Right lobe of liver (tissue), 6 donors: Measurements from ENCODE around the gene DSCAML1. TPM values are rescaled to one million over a fixed set of nuclear protein-coding genes. Genes with fewer than 3 reads are reported as not detected.

Source experiments
- ATAC-seq, 4 donors: fragments of 200-7000 bp; cut with Tn5 transposase; one replicate each; pipeline ENCODE4 v1.9.1; 2020; ENCODE audit warnings: mild to moderate bottlenecking in 4 of 4, moderate library complexity in 4 of 4
- DNase-seq, 3 donors: peaks; one replicate each; pipeline ENCODE4 v3.0.0-alpha.2; 2020
- H3K27ac ChIP-seq, 3 donors: fragments of 200-600 bp; one replicate each; pipeline ENCODE4 v1.8.0; 2022
- H3K27me3 ChIP-seq, 2 donors: fragments of 200-600 bp; one replicate each; pipeline ENCODE4 v1.8.0; 2022
- H3K36me3 ChIP-seq, 4 donors: fragments of 200-600 bp; sonication (generic) in 1 of 4; one replicate each; pipeline versions ENCODE4 v1.5.1 to v1.8.0; 2017 to 2022; ENCODE audit warnings: control low read depth in 1 of 4
- H3K4me1 ChIP-seq, 4 donors: fragments of 200-600 bp; sonication (generic) in 1 of 4; one replicate each; pipeline versions ENCODE4 v1.5.1 to v1.8.0; 2017 to 2022; ENCODE audit warnings: control low read depth in 1 of 4
- H3K4me3 ChIP-seq, 3 donors: fragments of 200-600 bp; one replicate each; pipeline ENCODE4 v1.8.0; 2022
- H3K9me3 ChIP-seq, 4 donors: fragments of 200-600 bp; sonication (generic) in 1 of 4; one replicate each; pipeline versions ENCODE4 v1.5.1 to v1.8.0; 2017 to 2022; ENCODE audit warnings: control low read depth in 1 of 4
- CTCF ChIP-seq, 4 donors: fragments of 200-600 bp in 3 of 4; fragments of 450-650 bp in 1 of 4; IDR thresholded peaks; one replicate each; pipeline versions ENCODE4 v1.5.1 to v1.8.0; 2016 to 2022; ENCODE audit warnings: antibody characterized with exemption in 4 of 4, mild to moderate bottlenecking in 2 of 4
- POLR2A ChIP-seq: fragments of 450-650 bp; IDR thresholded peaks from one replicate; pipeline ENCODE4 v1.6.1; 2017; ENCODE audit warnings: antibody characterized with exemption, mild to moderate bottlenecking
- WGBS: methylation state at CpG from one replicate; pipeline ENCODE4 v1.1.6; 2018; ENCODE audit warnings: low coverage, low lambda C conversion rate; ENCODE audit not compliant: insufficient coverage; ENCODE audit errors: missing lambda C conversion rate; 5-methylcytosine and 5-hydroxymethylcytosine counted together
- intact Hi-C, 2 donors: fragments of 100-400 bp; cut with DNase I; formaldehyde crosslinking; loops; one replicate each; pipeline versions ENCODE4 v1.11.2 to v1.14.1; 2022
- total RNA-seq, 6 experiments: library from RNA; depleted of rRNA in 2 of 6; stranded (reverse); fragments of >200 nt in 2 of 6; fragmentation: NEBNext Ultra II Directional in 3 of 6; extraction: Animal tissue kit (Norgen Biotek cat#: 25700) in 3 of 6; gene quantifications; one replicate each; pipeline versions ENCODE4 v1.1.0 to v1.2.4, GENCODE V29; 2016 to 2023
- donor health status: DM: no; HTN: yes; CAD: no.
- donor health status: DM: no; HTN: no; CAD: no.
- donor health status: DM: no; HTN: no; CAD: no.
- donor health status: DM: no; HTN: yes; CAD: no.
- donor health status: DM: no; HTN: yes; CAD: no.

Gene DSCAML1
- total RNA-seq, 6 experiments from 2014 or later = 0.06 to 0.92 (median 0.22) TPM; not detected in 1

GRCh38 chr11:117430293-117430955 lies 366.6 kb downstream of the DSCAML1 start:
- intact Hi-C loops = loop anchor here in 1 of 2 donors (10.0 kb wide), 1 partner anchor 374 kb away; no protein-coding TSS in a partner anchor
- H3K27ac ChIP-seq = no peak overlapping the region
- no peaks in the 10 kb centered on the region for H3K36me3 ChIP-seq
- no peaks in the 10 kb centered on the region for H3K4me1 ChIP-seq
- no peak for TF ChIP-seq CTCF (IDR thresholded peaks at IDR 0.05)
- no peak overlapping the region for H3K4me3 ChIP-seq
- ATAC-seq (no peak), DNase-seq (no peak)
- WGBS = 77% methylated on average over 2 of the region's 15 CpGs
- H3K9me3 ChIP-seq = no peaks in the 10 kb centered on the region
- H3K27me3 ChIP-seq = no peaks in the 10 kb centered on the region

GRCh38 chr11:117428856-117429229 lies 368.2 kb downstream of the DSCAML1 start:
- DNase-seq = no peak
- Histone ChIP-seq H3K4me1 (no peaks in the 10 kb centered on the region), H3K27me3 (no peaks in the 10 kb centered on the region), H3K4me3 (no peak overlapping the region), H3K9me3 (no peaks in the 10 kb centered on the region), H3K27ac (no peak overlapping the region), H3K36me3 (no peaks in the 10 kb centered on the region)
- 71% methylated on average over 7 of the region's 7 CpGs for WGBS
- intact Hi-C loops = loop anchor here in 1 of 2 donors (10.0 kb wide), 1 partner anchor 366 kb away; the partner anchor contains the start of gene DSCAML1
- TF ChIP-seq POLR2A (no peak), CTCF (IDR thresholded peaks at IDR 0.05) (no peak)
- ATAC-seq = no peak

- Histone ChIP-seq H3K4me1 (no peaks in the 10 kb centered on the region), H3K27me3 (no peaks in the 10 kb centered on the region), H3K27ac (no peak overlapping the region), H3K4me3 (no peak overlapping the region), H3K36me3 (no peaks in the 10 kb centered on the region), H3K9me3 (no peaks in the 10 kb centered on the region)
- WGBS = 79% methylated on average over 9 of the region's 32 CpGs
- ATAC-seq (no peak), DNase-seq (no peak)
- TF ChIP-seq POLR2A (no peak), CTCF (IDR thresholded peaks at IDR 0.05) (no peak)
- intact Hi-C loops = loop anchor here in 1 of 2 donors (10.0 kb wide), 1 partner anchor 366 kb away; the partner anchor contains the start of gene DSCAML1
Observed at GRCh38 chr11:117428186-117428855, 368.7 kb downstream of the DSCAML1 start.

- 77% methylated on average over 7 of the region's 11 CpGs for WGBS
- Histone ChIP-seq H3K36me3 (no peaks in the 10 kb centered on the region), H3K4me3 (no peak overlapping the region), H3K9me3 (no peaks in the 10 kb centered on the region), H3K27me3 (no peaks in the 10 kb centered on the region), H3K4me1 (no peaks in the 10 kb centered on the region), H3K27ac (no peak overlapping the region)
- DNase-seq = no peak
- no peak for ATAC-seq
- TF ChIP-seq CTCF (IDR thresholded peaks at IDR 0.05) (no peak), POLR2A (no peak)
- intact Hi-C loops = loop anchor here in 1 of 2 donors (10.0 kb wide), 1 partner anchor 367 kb away; the partner anchor contains the start of gene DSCAML1
Observed at GRCh38 chr11:117427356-117427874, 369.6 kb downstream of the DSCAML1 start.
